Heart left ventricle (tissue), 13 donors: ENCODE results near the gene SLC6A20.

Source experiments
- CTCF ChIP-seq, 12 donors: fragments of 200-600 bp; sonication (generic) in 4 of 12; IDR thresholded peaks; one replicate each; pipeline versions ENCODE4 v1.5.0 to v1.8.0; 2018 to 2022; ENCODE audit warnings: antibody characterized with exemption in 12 of 12, mild to moderate bottlenecking in 5 of 12
- POLR2A ChIP-seq, 2 donors: fragments of 450-650 bp; IDR thresholded peaks; one replicate each; pipeline ENCODE4 v1.6.1; 2017; ENCODE audit warnings: antibody characterized with exemption in 2 of 2, mild to moderate bottlenecking in 2 of 2, moderate library complexity in 2 of 2
- donor health status: ischemic (EF 13 %, LVEDD 7.1; RV severe dilation, severe dysfunction).
- donor health status: DM: no; HTN: yes; CAD: no.
- donor health status: DM: no; HTN: no; CAD: no.
- donor health status: ischemic (EF 25% LVEDD 6.9; RV normal size, moderate dysfunction).
- donor health status: ischemic (EF 25% LVEDD 5.7; RV mildly dilated, moderate dysfunction).
- donor health status: ischemic (EF 35%, LVEDD 5.7; RV mildly dilated, moderate dysfunction).
- donor health status: nonischemic (EF 11% LVEDD 7.7; RV severe dilation, severe dysfunction).
- donor health status: DM: yes; HTN: yes; CAD: no.
- donor health status: PGD.
- donor health status: ischemic (EF 29% LVEDD 5.4; RV normal size, mild dysfunction).
- donor health status: nonischemic (EF 23%, LVEDD 6.1; RV moderate dilation, normal function).

DNA sequence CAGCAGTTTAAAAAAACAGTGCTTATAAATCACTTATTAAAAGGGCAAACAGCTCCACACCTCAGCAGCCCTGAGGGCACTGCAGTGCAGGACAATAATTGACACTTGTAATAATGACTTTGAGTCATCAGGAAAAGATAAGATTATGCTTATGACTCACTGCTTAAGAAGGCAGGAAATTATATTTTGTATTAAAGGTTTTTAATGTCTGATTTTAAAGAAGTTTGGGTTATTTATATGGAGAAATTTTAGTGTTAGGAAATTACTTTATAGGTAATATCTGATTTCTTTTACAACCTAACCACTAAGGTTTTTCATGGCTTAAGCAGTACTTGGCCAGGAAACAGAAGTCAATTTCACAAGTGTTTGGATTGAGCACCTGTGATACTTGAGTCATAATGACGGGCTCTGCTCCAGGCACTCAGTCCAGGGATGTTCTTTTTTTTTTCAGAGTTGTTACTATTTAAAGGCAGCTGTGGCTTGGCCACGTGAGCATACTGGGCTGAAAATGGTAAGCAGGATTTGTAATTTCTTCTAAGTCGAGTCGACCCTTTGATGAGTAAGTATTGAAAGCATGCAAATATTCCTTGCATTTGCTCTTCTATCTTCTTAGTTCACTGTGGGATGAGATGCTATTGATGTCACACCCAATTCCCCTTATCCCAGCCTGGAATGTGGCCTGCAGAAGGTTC is 21.6 kb upstream of the SLC6A20 start:
- TF ChIP-seq POLR2A (IDR thresholded peaks at IDR 0.05) (no peak), CTCF (IDR thresholded peaks at IDR 0.05) (no peak)
